HCT116 (cell line): ENCODE data around the gene KLHDC7B. TPM values are rescaled to one million over a fixed set of nuclear protein-coding genes. Genes with fewer than 3 reads are reported as not detected.

Experiments used
- ATAC-seq: fragments of 200-7000 bp; cut with Tn5 transposase; 2 replicates; pipeline ENCODE4 v1.9.1; 2020; ENCODE audit warnings: mild to moderate bottlenecking, moderate library complexity
- BruUV-seq: library from RNA; stranded (reverse); fragments of 400-500 nt; replicated peaks from 2 replicates; lab custom pipeline; 2021; lab: Mats Ljungman, UMichigan
- CTCF ChIA-PET: fragments of 300-600 bp; sonication (Branson Sonifier 250); formaldehyde crosslinking; loops from one replicate; lab custom pipeline; 2021; ENCODE audit warnings: antibody characterized with exemption; lab: Charles Lee
- POLR2A ChIA-PET: fragments of 300-600, 350-600 bp; sonication (Branson Sonifier 250); formaldehyde crosslinking; loops from one replicate; lab custom pipeline; 2021; ENCODE audit warnings: antibody characterized with exemption; lab: Charles Lee
- RAD21 ChIA-PET, 2 experiments: fragments of 300-600 bp; sonication (Branson Sonifier 250); formaldehyde crosslinking; loops; one replicate each; lab custom pipeline; 2023; ENCODE audit warnings: low total read pairs in 2 of 2; ENCODE audit not compliant: uncharacterized antibody in 2 of 2, unreplicated experiment in 2 of 2, low non-redundant PET in 1 of 2; lab: Charles Lee
- DNase-seq: peaks from one replicate; pipeline ENCODE4 v3.0.0-alpha.2; 2010; ENCODE audit warnings: low read depth, low spot score
- H2AFZ ChIP-seq: fragments of 200-600 bp; shearing (Covaris generic), sonication (generic); 2 replicates; pipeline ENCODE4 v1.6.1; 2017; ENCODE audit warnings: low read depth, mixed run types, mixed read lengths, antibody characterized with exemption, low read length; ENCODE audit not compliant: poor library complexity, severe bottlenecking
- H3K27ac ChIP-seq: 2 replicates; pipeline ENCODE4 v1.5.1; 2012; ENCODE audit warnings: low read depth, low read length
- H3K27me3 ChIP-seq: fragments of 200-600 bp; sonication (generic); 2 replicates; pipeline ENCODE4 v1.6.1; 2016; ENCODE audit warnings: mixed run types, low read length, mixed read lengths; ENCODE audit not compliant: insufficient read depth
- H3K36me3 ChIP-seq, 2 experiments: fragments of 200-500 bp in 1 of 2; fragments of 200-600 bp in 1 of 2; sonication (Bioruptor generic) in 1 of 2; sonication (generic) in 1 of 2; 2 replicates each; pipeline versions ENCODE4 v1.5.1 to v1.6.1; 2014 to 2016; ENCODE audit warnings: low read length in 2 of 2, inconsistent platforms in 1 of 2, mixed read lengths in 1 of 2, mixed run types in 1 of 2; ENCODE audit not compliant: insufficient read depth in 2 of 2, control insufficient read depth in 1 of 2
- H3K4me1 ChIP-seq, 2 experiments: fragments of 200-600 bp in 1 of 2; sonication (generic) in 1 of 2; 2 replicates each; pipeline versions ENCODE4 v1.5.1 to v1.6.1; 2012 to 2017; ENCODE audit warnings: low read length in 2 of 2, inconsistent platforms in 1 of 2, mild to moderate bottlenecking in 1 of 2, mixed read lengths in 1 of 2, mixed run types in 1 of 2, moderate library complexity in 1 of 2; ENCODE audit not compliant: insufficient read depth in 2 of 2, control insufficient read depth in 1 of 2
- H3K4me2 ChIP-seq: fragments of 200-600 bp; sonication (generic); 2 replicates; pipeline ENCODE4 v1.6.1; 2017; ENCODE audit warnings: mixed run types, low read length, mixed read lengths
- H3K4me3 ChIP-seq, 2 experiments: fragments of 200-600 bp in 1 of 2; sonication (generic) in 1 of 2; replicated peaks in 1 of 2; 2 replicates each; pipeline ENCODE4 v1.5.1; 2011 to 2016; ENCODE audit warnings: low read length in 2 of 2, control low read depth in 1 of 2, low read depth in 1 of 2, mild to moderate bottlenecking in 1 of 2, mixed read lengths in 1 of 2, mixed run types in 1 of 2
- H3K79me2 ChIP-seq: fragments of 200-600 bp; sonication (generic); 2 replicates; pipeline ENCODE4 v1.6.1; 2017; ENCODE audit warnings: mild to moderate bottlenecking, mixed run types, low read length, moderate library complexity, mixed read lengths; ENCODE audit not compliant: insufficient read depth
- H3K9ac ChIP-seq: fragments of 200-600 bp; sonication (generic); 2 replicates; pipeline ENCODE4 v1.6.1; 2016; ENCODE audit warnings: low read length, mixed read lengths
- H3K9me2 ChIP-seq: fragments of 200-600 bp; sonication (generic), shearing (Covaris generic); 2 replicates; pipeline ENCODE4 v1.6.1; 2017; ENCODE audit warnings: mixed run types, mild to moderate bottlenecking, moderate library complexity; ENCODE audit not compliant: insufficient read depth
- H3K9me3 ChIP-seq, 2 experiments: fragments of 200-500 bp in 1 of 2; fragments of 200-600 bp in 1 of 2; sonication (Bioruptor generic) in 1 of 2; sonication (generic) in 1 of 2; 2 replicates each; pipeline ENCODE4 v1.6.1; 2014 to 2017; ENCODE audit warnings: low read length in 2 of 2, mixed read lengths in 2 of 2, inconsistent platforms in 1 of 2, low read depth in 1 of 2, mild to moderate bottlenecking in 1 of 2, mixed run types in 1 of 2, moderate library complexity in 1 of 2; ENCODE audit not compliant: control insufficient read depth in 1 of 2, insufficient read depth in 1 of 2
- H4K20me1 ChIP-seq: fragments of 200-600 bp; sonication (generic), shearing (Covaris generic); 2 replicates; pipeline ENCODE4 v1.6.1; 2017; ENCODE audit warnings: mixed run types, mild to moderate bottlenecking, moderate library complexity; ENCODE audit not compliant: insufficient read depth
- ELF1 ChIP-seq: IDR thresholded peaks from 2 replicates; pipeline ENCODE4 v1.6.1; 2012; ENCODE audit warnings: low read depth, borderline replicate concordance
- FOSL1 ChIP-seq: IDR thresholded peaks from 2 replicates; pipeline ENCODE4 v1.6.1; 2012; ENCODE audit warnings: low read depth
- POLR2A ChIP-seq: IDR thresholded peaks from 2 replicates; pipeline ENCODE4 v1.7.0; 2011; ENCODE audit warnings: borderline replicate concordance; ENCODE audit not compliant: insufficient read depth, insufficient read length; ENCODE audit errors: extremely low read depth
- SP1 ChIP-seq: IDR thresholded peaks from 2 replicates; pipeline ENCODE4 v1.6.1; 2012; ENCODE audit warnings: low read depth
- SRF ChIP-seq: IDR thresholded peaks from 2 replicates; pipeline ENCODE4 v1.6.1; 2012; ENCODE audit warnings: low read depth
- ZFX ChIP-seq: fragments of 450-650 bp; IDR thresholded peaks from 2 replicates; pipeline ENCODE4 v1.6.1; 2017
- ZNF274 ChIP-seq: fragments of 200-500 bp; sonication (Bioruptor generic); IDR thresholded peaks from 2 replicates; pipeline ENCODE4 v1.6.1; 2014; ENCODE audit warnings: mild to moderate bottlenecking, low read depth, low read length, inconsistent platforms
- intact Hi-C: fragments of 100-400 bp; cut with micrococcal nuclease; formaldehyde crosslinking; loops from 2 replicates; pipeline ENCODE4 v1.10.0; 2022
- total RNA-seq: library from RNA; stranded (reverse); gene quantifications from one replicate; pipeline ENCODE4 v1.2.1, GENCODE V29; 2021; ENCODE audit not compliant: unreplicated experiment
- TF ChIP-seq, protein P1 (sequence below): IDR thresholded peaks from 2 replicates; pipeline ENCODE4 v1.6.1; 2012
- TF ChIP-seq, protein P2 (sequence below): IDR thresholded peaks from 2 replicates; pipeline ENCODE4 v1.6.1; 2011; ENCODE audit warnings: mild to moderate bottlenecking, low read length, moderate library complexity; ENCODE audit not compliant: insufficient replicate concordance; ENCODE audit errors: extremely low read depth

KLHDC7B gene
- total RNA-seq, 1 experiment from 2014 or later: 0.69 TPM

DNA sequence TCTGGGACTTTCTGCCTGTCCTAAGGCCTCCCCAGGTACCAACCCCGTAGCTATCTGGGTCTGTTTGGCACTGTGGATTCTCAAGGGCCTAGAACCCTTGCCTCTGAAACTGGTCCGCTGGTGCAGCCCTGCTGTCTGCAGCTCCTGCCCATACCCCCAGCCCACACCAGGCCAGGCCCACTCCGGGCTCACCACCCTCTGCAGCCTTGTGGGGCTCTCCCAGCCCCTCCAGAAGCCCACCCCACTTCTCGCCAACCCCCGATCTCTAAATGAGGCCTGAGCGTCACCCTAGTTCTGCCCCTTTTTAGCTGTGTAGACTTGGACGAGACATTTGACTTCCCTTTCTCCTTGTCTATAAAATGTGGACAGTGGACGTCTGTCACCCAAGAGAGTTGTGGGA, 4.7 kb downstream of the KLHDC7B start:
- no peaks in the 10 kb centered on the region for H3K4me1 ChIP-seq
- RAD21 ChIA-PET: no interaction called here
- H3K4me2 ChIP-seq: no peak overlapping the region
- TF ChIP-seq SP1: no peak
- TF ChIP-seq ZFX: no peak
- TF ChIP-seq, protein P1, sequence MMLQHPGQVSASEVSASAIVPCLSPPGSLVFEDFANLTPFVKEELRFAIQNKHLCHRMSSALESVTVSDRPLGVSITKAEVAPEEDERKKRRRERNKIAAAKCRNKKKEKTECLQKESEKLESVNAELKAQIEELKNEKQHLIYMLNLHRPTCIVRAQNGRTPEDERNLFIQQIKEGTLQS: no peak
- TF ChIP-seq ELF1: no peak
- no peak for TF ChIP-seq POLR2A
- no peak for TF ChIP-seq FOSL1
- no peak for TF ChIP-seq SRF
- TF ChIP-seq, protein P2, sequence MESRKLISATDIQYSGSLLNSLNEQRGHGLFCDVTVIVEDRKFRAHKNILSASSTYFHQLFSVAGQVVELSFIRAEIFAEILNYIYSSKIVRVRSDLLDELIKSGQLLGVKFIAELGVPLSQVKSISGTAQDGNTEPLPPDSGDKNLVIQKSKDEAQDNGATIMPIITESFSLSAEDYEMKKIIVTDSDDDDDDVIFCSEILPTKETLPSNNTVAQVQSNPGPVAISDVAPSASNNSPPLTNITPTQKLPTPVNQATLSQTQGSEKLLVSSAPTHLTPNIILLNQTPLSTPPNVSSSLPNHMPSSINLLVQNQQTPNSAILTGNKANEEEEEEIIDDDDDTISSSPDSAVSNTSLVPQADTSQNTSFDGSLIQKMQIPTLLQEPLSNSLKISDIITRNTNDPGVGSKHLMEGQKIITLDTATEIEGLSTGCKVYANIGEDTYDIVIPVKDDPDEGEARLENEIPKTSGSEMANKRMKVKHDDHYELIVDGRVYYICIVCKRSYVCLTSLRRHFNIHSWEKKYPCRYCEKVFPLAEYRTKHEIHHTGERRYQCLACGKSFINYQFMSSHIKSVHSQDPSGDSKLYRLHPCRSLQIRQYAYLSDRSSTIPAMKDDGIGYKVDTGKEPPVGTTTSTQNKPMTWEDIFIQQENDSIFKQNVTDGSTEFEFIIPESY: no peak
- no peak for TF ChIP-seq ZNF274
- POLR2A ChIA-PET: no interaction called here
- intact Hi-C loops: no loop called here
- no peak overlapping the region for H3K9ac ChIP-seq
- H3K27ac ChIP-seq: no peak overlapping the region
- no peaks in the 10 kb centered on the region for H3K27me3 ChIP-seq
- ATAC-seq: no peak
- no peak overlapping the region for H3K4me3 ChIP-seq
- BruUV-seq: no TSS peak
- no peaks in the 10 kb centered on the region for H3K79me2 ChIP-seq
- no peaks in the 10 kb centered on the region for H3K9me2 ChIP-seq
- H3K36me3 ChIP-seq: no peaks in the 10 kb centered on the region
- no peaks in the 10 kb centered on the region for H3K9me3 ChIP-seq
- DNase-seq: no peak
- no peaks in the 10 kb centered on the region for H4K20me1 ChIP-seq
- CTCF ChIA-PET: interaction anchor here (1.0 kb wide), 1 partner anchor 12 kb away, joined by 4 read pairs; the partner anchor contains the start of gene SYCE3
- no peak overlapping the region for H2AFZ ChIP-seq
